ENCODE results near the gene TSLP.

DNA sequence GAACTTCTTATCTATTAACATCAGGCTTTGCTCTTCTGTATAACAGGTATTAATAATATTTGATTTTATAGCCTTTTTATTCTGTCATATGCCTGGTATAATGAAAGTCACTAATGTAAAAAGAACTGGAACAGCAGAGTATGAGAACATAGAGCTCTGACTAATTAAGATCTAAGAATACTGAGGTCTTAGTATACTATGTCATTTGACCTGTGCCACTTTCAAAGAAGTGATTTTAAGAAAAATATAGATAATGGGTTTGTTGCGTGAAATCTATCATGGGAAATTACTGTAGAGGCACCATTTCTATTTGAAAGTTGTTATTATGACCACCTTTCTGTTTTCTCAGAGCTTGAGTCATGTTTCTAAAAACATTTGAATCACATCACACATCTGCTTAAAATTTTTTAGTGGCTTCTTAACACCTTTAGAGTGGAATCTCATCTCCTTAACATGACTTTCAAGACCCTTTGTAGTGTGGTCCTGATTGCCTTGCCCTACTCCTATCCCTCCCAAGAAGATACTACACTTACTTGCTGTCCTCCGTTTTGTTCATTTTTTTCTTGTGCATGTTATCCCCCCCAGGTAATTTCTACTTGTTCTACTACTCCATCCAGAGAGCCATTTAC, 34.9 kb downstream of the TSLP start:
- TF ChIP-seq, protein P1, sequence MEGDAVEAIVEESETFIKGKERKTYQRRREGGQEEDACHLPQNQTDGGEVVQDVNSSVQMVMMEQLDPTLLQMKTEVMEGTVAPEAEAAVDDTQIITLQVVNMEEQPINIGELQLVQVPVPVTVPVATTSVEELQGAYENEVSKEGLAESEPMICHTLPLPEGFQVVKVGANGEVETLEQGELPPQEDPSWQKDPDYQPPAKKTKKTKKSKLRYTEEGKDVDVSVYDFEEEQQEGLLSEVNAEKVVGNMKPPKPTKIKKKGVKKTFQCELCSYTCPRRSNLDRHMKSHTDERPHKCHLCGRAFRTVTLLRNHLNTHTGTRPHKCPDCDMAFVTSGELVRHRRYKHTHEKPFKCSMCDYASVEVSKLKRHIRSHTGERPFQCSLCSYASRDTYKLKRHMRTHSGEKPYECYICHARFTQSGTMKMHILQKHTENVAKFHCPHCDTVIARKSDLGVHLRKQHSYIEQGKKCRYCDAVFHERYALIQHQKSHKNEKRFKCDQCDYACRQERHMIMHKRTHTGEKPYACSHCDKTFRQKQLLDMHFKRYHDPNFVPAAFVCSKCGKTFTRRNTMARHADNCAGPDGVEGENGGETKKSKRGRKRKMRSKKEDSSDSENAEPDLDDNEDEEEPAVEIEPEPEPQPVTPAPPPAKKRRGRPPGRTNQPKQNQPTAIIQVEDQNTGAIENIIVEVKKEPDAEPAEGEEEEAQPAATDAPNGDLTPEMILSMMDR (IDR thresholded peaks at IDR 0.05) = no peak
- no peak for TF ChIP-seq EZH2 (IDR thresholded peaks at IDR 0.05; ENCODE audit: borderline replicate concordance, insufficient read depth, low read depth, low read length, poor library complexity, severe bottlenecking)

All from B cell (primary cell).